Lower leg skin (tissue), 4 donors: ENCODE data around the gene LRP1B. TPM values are rescaled to one million over a fixed set of nuclear protein-coding genes. Genes with fewer than 3 reads are reported as not detected.

Experiments used
- DNase-seq, 2 donors: peaks; one replicate each; pipeline ENCODE4 v3.0.0-alpha.2; 2019; ENCODE audit warnings: low spot score in 2 of 2
- H3K4me3 ChIP-seq: fragments of 200-600 bp; sonication (generic); 2 replicates; pipeline ENCODE4 v1.5.1; 2017; ENCODE audit warnings: mild to moderate bottlenecking, low read depth; ENCODE audit not compliant: poor library complexity, severe bottlenecking
- POLR2A ChIP-seq, 2 donors: fragments of 450-650 bp; IDR thresholded peaks; one replicate each; pipeline ENCODE4 v1.6.1; 2016 to 2017; ENCODE audit warnings: antibody characterized with exemption in 2 of 2, mild to moderate bottlenecking in 1 of 2, moderate library complexity in 1 of 2
- WGBS, 2 donors: methylation state at CpG; one replicate each; pipeline ENCODE4 v1.1.5; 2018; 5-methylcytosine and 5-hydroxymethylcytosine counted together
- intact Hi-C: fragments of 100-400 bp; cut with DNase I; formaldehyde crosslinking; loops from one replicate; pipeline ENCODE4 v1.15.0; 2023; ENCODE audit warnings: low total_unique reads
- total RNA-seq, 4 donors: library from RNA; depleted of rRNA; stranded (reverse); fragments of >200 nt; gene quantifications; one replicate each; pipeline ENCODE4 v1.1.0, GENCODE V29; 2016
- TF ChIP-seq, protein P1 (sequence below), 3 donors: fragments of 450-650 bp; IDR thresholded peaks; one replicate each; pipeline ENCODE4 v1.5.1; 2016; ENCODE audit warnings: antibody characterized with exemption in 3 of 3, mild to moderate bottlenecking in 3 of 3, moderate library complexity in 2 of 3

Gene LRP1B
- total RNA-seq, 4 donors from 2014 or later, result 0.80 to 1.6 (median 1.0) TPM

- 52 to 57% methylated on average over 2 of the region's 2 CpGs for WGBS, 2 donors
- TF ChIP-seq, protein P1, sequence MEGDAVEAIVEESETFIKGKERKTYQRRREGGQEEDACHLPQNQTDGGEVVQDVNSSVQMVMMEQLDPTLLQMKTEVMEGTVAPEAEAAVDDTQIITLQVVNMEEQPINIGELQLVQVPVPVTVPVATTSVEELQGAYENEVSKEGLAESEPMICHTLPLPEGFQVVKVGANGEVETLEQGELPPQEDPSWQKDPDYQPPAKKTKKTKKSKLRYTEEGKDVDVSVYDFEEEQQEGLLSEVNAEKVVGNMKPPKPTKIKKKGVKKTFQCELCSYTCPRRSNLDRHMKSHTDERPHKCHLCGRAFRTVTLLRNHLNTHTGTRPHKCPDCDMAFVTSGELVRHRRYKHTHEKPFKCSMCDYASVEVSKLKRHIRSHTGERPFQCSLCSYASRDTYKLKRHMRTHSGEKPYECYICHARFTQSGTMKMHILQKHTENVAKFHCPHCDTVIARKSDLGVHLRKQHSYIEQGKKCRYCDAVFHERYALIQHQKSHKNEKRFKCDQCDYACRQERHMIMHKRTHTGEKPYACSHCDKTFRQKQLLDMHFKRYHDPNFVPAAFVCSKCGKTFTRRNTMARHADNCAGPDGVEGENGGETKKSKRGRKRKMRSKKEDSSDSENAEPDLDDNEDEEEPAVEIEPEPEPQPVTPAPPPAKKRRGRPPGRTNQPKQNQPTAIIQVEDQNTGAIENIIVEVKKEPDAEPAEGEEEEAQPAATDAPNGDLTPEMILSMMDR (IDR thresholded peaks at IDR 0.05), result no peak
- no peak for TF ChIP-seq POLR2A (IDR thresholded peaks at IDR 0.05)
- no peak overlapping the region for H3K4me3 ChIP-seq
- intact Hi-C loops, result no loop called here
- no peak for DNase-seq
Measured at GRCh38 chr2:141911485-141912066, 219.2 kb downstream of the LRP1B start.

DNA sequence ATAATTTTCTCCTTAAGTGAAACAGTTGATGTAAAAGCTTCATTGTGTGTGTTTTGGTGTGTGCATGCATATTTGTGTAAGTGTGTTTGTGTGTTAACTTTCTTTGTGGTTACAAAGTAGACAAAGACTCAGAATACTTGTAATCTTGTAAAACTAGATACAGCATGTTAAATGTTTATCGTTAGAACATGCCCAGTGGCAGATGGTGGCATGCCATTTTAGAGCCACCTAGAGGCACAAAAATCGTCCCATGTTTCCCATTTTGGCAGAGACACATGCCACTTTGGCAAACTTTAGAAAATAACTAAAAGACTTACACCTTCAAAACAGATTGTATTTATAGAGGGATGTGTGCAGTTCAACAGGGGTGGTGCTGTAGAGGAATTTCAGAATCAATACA is 224.1 kb downstream of the LRP1B start:
- intact Hi-C loops, result no loop called here
- no peak overlapping the region for H3K4me3 ChIP-seq
- DNase-seq, result no peak
- TF ChIP-seq POLR2A (IDR thresholded peaks at IDR 0.05), result no peak
- TF ChIP-seq, protein P1 (IDR thresholded peaks at IDR 0.05), result no peak
- 33 to 42% methylated on average over 2 of the region's 2 CpGs for WGBS, 2 donors

DNA sequence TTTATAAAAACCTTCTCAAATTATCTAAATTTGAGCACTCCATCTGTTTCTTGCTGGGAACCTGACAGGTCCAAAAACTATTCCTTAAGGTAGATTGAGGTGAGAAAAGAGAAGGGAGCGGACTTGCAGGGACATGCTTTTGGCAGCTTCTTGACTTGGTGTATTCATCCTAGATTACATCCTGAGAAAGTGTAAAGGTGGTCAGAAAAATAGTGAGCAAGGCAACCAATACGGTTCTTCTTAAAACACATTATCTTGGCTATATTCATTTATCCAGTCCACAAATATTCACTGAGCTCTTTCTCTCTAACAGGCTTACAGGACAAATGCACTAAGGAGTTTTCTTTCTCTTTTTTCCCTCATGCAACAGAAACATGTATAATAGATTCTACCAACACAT is 230.0 kb downstream of the LRP1B start:
- intact Hi-C loops, result no loop called here
- DNase-seq, result no peak
- TF ChIP-seq, protein P1 (IDR thresholded peaks at IDR 0.05), result no peak
- no peak for TF ChIP-seq POLR2A (IDR thresholded peaks at IDR 0.05)
- H3K4me3 ChIP-seq, result no peak overlapping the region
- 55 to 59% methylated on average over 2 of the region's 2 CpGs for WGBS, 2 donors

- 81 to 83% methylated on average over 4 of the region's 4 CpGs for WGBS, 2 donors
- TF ChIP-seq, protein P1 (IDR thresholded peaks at IDR 0.05), result no peak
- TF ChIP-seq POLR2A (IDR thresholded peaks at IDR 0.05), result no peak
- DNase-seq, result no peak
- H3K4me3 ChIP-seq, result no peak overlapping the region
- intact Hi-C loops, result no loop called here
Measured at GRCh38 chr2:141899740-141900139, 231.1 kb downstream of the LRP1B start.

GRCh38 chr2:141889788-141890187 is 241.0 kb downstream of the LRP1B start:
- TF ChIP-seq, protein P1 (IDR thresholded peaks at IDR 0.05), result no peak
- no peak for TF ChIP-seq POLR2A (IDR thresholded peaks at IDR 0.05)
- DNase-seq, result no peak
- intact Hi-C loops, result no loop called here
- no peak overlapping the region for H3K4me3 ChIP-seq
- WGBS, 2 donors, result 86 to 92% methylated on average over 1 of the region's 1 CpG

DNA sequence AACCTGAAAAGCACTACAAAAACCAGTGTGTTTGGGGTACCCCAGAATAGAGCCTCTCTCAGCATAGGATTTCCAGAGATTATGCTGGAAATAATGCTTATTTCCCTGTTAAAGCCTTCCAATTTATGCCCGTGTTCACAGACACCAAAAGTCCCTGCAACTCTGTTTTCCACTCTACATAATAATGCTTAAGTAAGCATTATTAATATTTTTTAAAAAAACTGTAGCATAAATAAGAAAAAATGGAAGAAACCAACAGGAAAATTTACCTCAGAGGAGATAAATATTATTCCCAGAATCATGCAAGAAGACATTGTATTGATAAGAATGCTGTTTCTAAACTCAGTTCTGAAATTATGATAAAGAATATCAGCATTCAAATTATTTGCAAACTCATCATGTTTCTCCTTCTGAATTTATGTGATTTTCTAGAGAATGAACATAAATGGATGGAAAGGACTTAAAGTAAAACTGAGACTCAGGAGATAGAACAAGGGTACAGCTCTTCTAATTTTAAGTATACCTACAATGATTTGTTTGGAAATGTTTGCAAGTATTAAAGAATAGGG is 241.7 kb downstream of the LRP1B start:
- TF ChIP-seq, protein P1 (IDR thresholded peaks at IDR 0.05), result no peak
- no peak for TF ChIP-seq POLR2A (IDR thresholded peaks at IDR 0.05)
- H3K4me3 ChIP-seq, result no peak overlapping the region
- no peak for DNase-seq
- 80 to 86% methylated on average over 1 of the region's 1 CpG for WGBS, 2 donors
- intact Hi-C loops, result no loop called here
